Measurements from ENCODE around the gene NCSTN.

The NCSTN gene

GRCh38 chr1:160342953-160343869, at the start of gene NCSTN, which contains the start of gene COPA:
NCSTN (plus strand) TSS chr1:160343383; CDS start chr1:160343397, 14 bp downstream.
COPA (minus strand) TSS chr1:160343250; CDS start chr1:160343170, 80 bp downstream.
- DNase-seq (ENCODE audit: low read depth) = peak; percentile 59

DNA sequence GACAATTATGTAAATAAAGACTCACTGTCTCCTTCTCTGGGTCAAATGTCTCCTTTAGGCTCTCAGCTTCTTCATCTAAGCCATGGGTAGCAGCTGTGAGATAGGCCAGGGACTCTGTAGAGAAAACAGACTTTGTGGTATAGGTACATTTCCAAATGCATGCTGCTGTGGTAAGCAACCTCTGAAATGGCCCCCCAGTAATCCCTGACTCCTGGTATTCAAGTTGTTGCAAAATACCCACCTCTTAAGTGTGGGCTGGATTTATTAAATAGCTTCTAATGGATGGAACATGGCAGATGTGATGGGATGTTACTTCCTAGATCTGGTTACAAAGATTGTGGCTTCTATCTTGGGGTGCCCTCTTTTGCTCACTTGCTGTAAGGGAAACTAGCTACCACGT, 47.1 kb upstream of the NCSTN start:
- no peak for DNase-seq (ENCODE audit: low read depth)

GRCh38 chr1:160300173-160300572, 43.0 kb upstream of the NCSTN start:
- DNase-seq (ENCODE audit: low read depth) = no peak

DNA sequence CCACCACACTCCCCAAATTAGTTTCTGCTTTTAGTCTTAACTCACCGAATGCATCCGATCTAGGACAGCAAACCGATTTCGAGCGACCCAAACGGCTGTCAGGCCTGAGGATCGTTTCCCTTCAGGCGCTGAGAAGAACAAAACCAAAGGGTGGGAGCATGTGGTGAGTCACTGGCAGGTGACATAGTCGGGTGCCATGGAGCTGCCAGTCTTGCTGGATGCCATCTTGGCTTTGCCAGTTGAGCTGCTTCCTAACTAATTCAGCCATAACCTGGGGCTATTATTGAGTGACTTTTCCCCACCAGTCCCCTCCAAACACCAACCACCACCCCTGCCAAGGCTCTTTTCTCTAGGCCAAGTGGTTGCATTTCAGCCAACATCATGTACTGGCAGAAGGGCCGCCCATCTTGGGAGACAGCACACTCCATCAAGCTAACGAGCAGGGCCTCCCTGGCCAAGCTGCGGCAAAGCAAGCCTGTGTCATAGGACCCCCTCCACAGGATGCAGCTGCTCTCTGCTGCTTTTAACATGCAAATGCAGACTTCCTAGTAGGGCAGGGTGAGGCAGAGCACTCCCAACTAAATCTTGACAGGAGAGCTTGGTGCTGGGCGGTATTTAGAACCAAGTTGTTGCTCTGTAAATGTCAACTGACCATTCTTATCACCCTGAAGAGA, 35.9 kb upstream of the NCSTN start:
- DNase-seq (ENCODE audit: low read depth) = no peak

- DNase-seq (ENCODE audit: low read depth) = no peak
Observed at GRCh38 chr1:160308451-160309184, 34.6 kb upstream of the NCSTN start.

GRCh38 chr1:160309185-160309557, 34.0 kb upstream of the NCSTN start:
- DNase-seq (ENCODE audit: low read depth) = no peak

- no peak for DNase-seq (ENCODE audit: low read depth)
Observed at GRCh38 chr1:160309571-160309970, 33.6 kb upstream of the NCSTN start.

DNA sequence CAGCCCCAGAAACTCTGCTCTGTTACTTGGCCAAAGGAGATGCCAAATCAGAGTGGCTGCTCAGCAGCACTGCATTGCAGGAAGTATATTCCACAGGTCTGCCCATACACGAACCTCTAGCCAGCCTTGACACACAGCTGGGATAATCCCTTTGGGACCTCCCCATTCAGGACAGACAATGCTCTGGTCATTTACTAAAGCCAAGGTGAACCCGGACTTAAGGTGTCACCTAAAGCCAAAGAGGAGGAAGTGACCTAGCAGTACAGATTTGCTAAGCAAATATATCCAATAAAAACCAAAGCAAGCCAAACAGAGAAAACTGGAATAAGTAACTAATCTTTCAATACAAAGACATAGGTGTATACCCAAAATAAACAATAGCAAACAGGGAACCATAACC, 27.8 kb upstream of the NCSTN start:
- DNase-seq (ENCODE audit: low read depth) = no peak

- no peak for DNase-seq (ENCODE audit: low read depth)
Observed at GRCh38 chr1:160322831-160323230, 20.4 kb upstream of the NCSTN start.

DNA sequence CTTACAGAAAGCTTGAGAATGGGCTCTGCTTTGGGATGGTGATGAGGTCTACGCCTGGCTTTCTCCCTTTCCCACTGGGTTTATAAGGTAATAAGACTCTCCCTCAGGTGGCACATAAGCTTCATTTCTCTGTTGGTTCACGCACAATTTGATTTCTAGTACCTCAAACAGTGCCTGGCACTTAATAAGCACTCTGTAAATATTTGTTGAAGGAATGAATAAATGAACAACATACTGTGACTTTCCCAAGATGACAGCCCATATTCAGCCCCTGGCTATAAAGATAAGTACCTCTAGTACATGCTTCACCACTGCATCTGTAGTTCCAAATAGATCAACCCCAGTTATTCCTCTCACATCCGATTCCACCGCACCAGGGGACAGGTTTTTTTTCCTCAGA, 17.9 kb upstream of the NCSTN start:
- DNase-seq (ENCODE audit: low read depth) = no peak

GRCh38 chr1:160326418-160326817, 16.8 kb upstream of the NCSTN start:
- no peak for DNase-seq (ENCODE audit: low read depth)

DNA sequence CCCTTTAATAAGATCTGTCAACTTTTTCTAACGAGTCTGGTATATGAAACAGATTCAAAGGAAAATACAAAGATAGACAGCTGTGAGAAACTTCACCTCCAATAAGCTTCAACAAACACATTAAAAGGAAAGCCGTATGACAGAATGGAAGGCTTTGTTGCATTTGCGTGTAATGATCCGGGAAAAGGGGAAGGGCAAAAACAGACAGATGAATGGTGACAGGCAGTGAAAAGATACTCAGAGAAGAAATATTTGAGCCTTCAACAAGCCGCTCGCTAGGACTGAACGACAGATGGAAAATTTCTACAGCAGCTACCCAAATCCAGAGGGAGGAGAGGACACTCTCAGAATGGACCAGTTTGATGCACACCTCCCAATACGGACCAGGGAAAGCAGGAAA, 15.0 kb upstream of the NCSTN start:
- DNase-seq (ENCODE audit: low read depth) = no peak

DNA sequence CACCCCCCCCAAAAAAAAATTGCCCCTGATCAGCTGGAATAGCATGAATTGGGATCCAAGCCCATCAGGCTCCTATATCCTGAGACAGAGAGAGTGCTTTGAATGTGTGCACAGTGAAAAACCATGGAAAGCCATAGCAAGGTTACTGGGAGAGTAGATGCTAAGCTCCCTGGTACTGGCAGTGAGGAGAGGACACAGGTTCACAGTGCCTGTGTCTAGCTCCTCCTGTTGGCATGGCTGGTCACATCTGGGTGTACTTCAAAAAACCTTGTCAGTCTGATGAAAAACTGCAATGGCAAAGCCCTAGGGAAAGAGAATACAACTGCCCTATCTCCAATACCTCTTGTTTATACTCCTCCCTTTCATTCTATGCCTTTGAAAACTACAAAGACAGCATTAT, 13.1 kb upstream of the NCSTN start:
- no peak for DNase-seq (ENCODE audit: low read depth)

DNA sequence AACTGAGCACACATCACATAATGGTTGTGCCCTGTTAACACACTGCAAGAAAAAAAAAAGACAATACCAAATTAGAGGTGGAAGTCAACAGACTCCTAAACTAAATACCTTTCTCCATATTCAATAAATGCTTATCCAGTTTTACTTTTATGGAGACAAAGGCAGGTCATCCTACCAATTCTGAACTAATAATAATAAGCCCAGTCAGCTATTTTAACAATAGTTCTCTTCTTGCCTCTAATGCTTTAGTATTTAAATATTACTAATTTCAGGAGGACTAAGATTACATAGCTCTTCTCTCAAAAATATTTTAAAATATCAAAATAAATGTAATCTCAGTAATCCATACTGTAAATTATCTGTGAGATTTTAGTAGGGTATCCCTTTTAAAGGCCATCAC, 10.7 kb upstream of the NCSTN start:
- no peak for DNase-seq (ENCODE audit: low read depth)

GRCh38 chr1:160338580-160338979, 4.6 kb upstream of the NCSTN start:
- no peak for DNase-seq (ENCODE audit: low read depth)

DNA sequence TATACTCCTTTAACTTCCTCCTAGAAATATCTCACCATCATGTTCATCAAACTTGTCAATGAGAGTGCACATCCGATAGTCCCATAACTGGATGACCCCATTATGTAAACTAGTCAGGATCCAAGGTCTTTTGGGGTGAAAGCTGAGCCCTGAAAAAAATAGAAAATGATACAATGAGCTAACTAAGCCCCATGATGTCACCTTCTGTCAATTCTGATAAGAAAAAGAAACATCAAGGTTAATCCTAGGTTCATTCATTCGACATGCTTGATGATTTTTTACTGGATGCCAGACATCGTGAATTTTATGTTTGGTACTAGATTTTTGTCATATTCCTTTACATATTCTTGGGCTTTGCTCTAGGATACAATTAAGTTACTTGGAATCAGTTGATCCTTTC, 3.0 kb upstream of the NCSTN start:
- DNase-seq (ENCODE audit: low read depth) = no peak

GRCh38 chr1:160340866-160341265, 2.3 kb upstream of the NCSTN start:
- no peak for DNase-seq (ENCODE audit: low read depth)

GRCh38 chr1:160342526-160342925, 657 bp upstream of the NCSTN start:
- no peak for DNase-seq (ENCODE audit: low read depth)

DNA sequence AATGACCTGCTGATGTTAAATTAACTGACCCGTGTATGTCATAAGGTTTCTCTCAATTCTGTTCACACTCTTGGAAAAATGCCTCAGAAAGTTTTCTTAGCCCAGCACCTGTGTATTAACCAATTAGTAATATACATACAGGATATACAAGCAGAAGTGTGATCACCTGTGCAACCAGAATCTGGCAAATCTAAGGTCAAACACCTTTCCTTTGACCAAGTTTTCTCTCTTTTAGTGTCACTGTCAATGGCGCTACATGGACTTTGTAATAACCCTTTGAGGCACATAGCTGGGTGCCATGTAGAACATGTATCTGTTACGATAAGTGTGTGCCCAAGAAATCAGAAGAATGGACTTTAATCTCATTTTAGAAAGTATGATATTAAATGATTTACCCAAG, 1.1 kb downstream of the NCSTN start:
- DNase-seq (ENCODE audit: low read depth) = no peak

DNA sequence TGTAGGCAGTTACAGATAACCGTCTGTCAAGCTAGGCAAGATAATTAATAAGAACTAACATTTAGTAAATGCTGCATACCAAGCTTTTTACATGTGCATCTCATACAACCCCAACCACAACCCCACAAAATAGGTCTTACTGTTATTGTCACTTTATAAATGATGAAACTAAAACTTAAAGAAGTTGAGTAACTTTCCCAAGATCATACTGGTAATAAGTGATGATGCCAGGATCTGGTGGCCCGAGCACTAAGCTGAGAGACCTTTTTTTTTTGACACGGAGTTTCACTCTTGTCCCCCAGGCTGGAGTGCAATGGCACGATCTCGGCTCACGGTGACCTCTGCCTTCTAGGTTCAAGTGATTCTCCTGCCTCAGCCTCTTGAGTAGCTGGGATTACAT, 1.8 kb downstream of the NCSTN start:
- DNase-seq (ENCODE audit: low read depth) = no peak

- DNase-seq (ENCODE audit: low read depth) = no peak
Observed at GRCh38 chr1:160346463-160346862, 3.3 kb downstream of the NCSTN start.

- DNase-seq (ENCODE audit: low read depth) = no peak
Observed at GRCh38 chr1:160346958-160347357, 3.8 kb downstream of the NCSTN start.

- DNase-seq (ENCODE audit: low read depth) = no peak
Observed at GRCh38 chr1:160351629-160352028, 8.4 kb downstream of the NCSTN start.
